Activated naive CD4-positive, alpha-beta T cell (primary cell): Measurements from ENCODE around the gene NUP88.
"Not testable (repeated sequence)": the region's sequence is repeated elsewhere in the genome, so short reads cannot be mapped to it uniquely, and the experiment has no call there.

ENCODE experiments used
- DNase-seq, 4 experiments: peaks; one replicate each; lab custom pipeline; 2025; lab: John Stamatoyannopoulos, UW

The NUP88 gene

DNA sequence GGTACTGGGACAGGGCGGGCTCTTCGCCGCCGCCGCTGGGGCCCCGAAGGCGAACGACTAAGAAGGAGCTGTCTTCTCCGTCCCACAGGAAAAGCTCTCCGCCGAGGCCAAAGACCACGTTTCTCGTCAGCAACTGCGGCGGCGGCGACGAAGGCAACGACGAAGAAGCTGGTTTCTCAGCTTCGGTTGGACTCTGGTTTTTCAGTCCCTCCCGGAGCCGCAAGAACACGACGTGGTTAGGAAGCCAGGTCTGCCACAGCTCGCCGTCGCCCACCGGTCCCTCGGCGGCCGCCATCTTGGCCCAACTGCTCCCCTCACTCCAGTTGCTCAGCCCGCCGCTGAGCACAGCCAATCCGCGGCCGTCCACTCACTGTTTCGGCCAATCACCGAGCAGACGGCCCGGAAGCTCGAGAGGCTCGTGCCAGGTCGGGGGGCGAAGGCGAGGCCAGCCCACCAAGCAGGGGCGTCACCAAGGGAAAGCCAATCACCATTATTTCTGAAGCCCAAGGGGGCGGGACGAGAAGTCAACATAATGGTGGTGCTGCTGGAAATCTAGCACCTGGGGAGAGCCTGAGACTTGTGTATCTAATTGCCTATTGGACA, at the start of gene NUP88:
TSS of gene NUP88 (minus strand) at position 307 of the 603 bp plus-strand sequence. CDS start at position 295, 12 bp downstream.
- peak; percentile 86 to 91 (median 87) for DNase-seq

DNA sequence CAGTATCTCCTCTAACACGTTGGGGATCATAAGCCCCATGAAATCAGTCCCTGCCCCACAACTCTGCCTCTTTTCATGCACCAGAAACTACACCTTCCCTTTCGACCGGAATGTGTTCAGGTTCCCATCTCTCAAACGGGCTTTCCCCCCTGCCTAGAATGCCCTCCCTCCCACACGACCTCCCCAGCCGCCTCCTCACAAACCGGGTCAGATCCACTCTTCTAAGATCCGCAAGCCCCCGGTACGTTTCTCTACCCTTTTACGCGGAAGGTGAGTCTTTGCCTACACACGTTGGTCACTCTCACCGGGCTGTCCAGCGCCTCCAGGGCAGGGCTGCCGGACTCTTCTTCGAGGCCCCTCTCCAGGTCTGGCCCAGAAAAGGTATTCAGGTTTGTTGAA, 48.6 kb upstream of the NUP88 start:
- DNase-seq: peak in 1 of 4 experiments; percentile 14

DNA sequence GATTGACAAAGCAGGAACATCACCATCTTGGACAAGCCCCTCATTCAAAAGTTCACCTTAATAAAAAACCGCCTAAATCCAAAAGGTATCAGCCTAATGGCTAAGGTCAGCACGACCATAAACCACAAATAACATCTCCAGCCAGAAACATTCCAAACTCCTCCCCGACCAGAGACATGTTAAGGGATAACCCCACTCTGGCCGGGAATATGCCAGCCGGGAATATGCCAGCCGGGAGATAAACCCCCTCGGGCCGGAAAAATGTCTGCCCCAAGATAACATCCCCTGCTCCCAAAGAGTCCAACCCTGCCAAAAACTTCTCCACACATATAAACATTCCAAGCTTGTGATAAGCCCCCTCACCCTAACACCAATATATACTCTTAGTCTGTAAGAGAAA, 48.0 kb upstream of the NUP88 start:
- no peak for DNase-seq

DNA sequence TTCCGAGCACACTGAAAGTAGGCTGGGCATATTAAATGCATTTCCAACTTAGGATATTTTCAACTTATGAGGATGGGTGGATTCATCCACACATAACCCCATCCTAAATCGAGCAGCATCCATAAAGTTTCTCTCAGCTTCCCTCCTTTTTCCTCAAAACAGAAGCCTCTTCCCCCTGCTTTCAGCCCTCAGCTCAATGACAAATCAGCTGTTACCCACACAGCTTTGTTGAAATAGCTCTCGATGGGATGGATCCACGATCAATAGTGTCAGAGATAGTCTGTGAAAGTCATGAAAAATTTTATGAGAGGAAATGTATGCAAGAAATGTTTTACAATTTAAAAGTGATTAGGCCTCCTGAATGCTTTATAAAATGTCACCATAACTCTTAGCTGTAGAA, 46.8 kb upstream of the NUP88 start:
- DNase-seq: no peak

DNA sequence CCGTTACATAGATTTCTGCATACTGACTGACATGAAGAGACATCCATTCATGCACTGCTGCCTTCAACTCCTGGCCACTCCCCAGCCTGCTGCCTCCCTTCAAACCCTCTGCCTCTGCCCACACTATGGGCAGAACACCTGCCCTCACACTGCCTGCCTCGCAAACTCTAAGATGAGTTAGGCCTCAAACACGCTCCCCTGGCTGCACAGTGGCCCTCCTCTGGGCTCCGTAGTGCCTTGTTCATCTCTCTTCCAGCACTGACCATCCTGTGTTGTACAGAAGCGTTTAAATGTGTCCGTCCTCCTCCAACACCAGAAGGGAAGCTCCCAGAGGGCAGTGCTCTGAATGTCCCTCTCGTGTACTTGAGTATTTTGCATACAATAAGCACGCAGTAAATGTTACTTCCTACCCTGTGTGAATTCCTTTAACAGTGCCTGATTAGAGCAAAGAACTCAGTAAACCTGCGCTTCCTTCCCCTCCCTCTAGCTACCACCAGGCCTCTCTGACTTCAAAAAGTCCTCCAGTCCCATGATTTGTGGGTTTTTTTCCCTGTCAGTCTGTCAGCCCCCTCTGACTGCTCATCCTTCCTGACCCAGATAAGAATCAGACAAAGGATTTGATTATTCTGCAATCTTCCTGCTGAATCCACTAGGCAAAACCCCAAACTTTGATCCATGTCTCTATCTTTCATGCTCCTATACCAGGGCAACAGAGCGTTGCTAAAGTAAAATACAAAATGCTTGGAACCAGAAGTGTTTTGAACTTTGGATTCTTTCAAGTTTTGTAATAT, 45.5 kb upstream of the NUP88 start:
- DNase-seq: no peak

- no peak for DNase-seq
Observed at GRCh38 chr17:5446786-5447185, 27.3 kb upstream of the NUP88 start.

DNA sequence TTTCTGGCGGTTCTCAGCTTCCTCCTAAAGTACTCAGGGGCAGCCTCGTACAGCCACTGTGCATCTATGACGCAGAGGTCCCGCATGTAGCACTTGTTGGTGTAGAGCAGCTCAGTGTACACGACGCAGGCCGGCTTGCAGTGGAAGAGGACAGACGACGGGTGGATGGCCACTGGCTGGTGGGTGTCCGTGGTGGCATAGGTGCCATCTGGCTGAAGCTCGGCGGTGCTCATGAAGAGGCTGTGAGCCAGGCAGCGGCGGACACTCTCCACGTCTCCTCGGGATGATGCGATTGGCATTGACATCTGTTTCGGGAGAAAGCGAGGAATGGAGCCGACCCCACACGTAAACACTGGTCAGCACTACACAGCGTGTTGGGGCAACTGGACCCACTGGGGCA, 24.7 kb upstream of the NUP88 start:
- no peak for DNase-seq

DNA sequence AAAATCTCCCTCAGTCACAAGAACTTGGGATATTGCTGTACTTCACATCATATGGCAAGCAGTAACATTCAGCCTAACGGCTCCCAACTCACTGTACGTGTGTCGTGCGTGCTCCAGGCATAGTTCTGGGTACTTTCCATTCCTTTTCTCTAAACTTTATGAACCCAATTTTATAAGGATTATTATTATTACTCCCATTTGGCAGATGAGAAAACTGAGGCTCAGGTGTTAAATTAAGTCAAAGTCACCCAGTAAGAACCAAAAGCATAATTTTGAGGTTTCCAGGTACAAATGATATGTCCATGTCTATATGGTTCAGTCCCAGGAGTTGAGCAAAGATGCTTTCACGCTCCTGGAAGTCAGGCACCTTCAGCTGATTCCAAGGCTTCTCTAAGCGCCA, 24.3 kb upstream of the NUP88 start:
- no peak for DNase-seq

GRCh38 chr17:5439446-5439764, 19.9 kb upstream of the NUP88 start:
- DNase-seq: no peak

DNA sequence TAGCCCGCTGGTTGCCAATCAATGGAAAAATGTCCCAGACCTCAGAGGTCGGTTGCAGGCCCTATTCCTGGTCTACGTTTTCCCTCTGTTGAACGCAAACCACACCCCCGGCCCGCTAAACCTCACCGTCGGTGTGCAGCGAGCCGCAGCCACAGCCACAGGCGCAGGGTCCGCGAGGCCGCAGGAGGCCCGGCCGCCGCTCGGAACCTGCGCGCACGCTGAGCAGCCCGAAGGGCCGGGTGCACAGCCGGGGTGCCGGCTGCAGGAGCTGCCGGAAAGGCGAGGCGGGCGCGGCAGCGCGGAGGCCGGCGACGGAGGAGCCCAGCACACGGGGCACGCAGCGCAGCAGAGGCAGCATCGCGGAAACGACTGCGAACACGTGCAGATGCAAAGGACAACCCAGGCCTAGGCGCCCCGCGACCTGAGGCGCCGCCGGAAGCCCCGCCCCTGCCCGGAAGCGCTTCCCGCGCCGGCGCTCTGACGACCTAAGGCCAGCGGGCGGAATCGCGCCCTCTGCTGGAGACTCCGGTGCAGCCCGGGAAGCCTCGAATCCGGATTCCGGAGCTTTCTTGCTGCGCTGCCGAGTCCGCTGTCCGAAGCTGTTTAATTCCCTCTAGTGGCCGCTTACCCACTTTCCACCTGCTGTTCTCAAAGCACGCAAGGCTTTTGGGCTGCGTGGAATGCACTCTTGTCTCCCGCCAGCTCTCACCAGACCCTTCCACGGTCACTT, 19.4 kb upstream of the NUP88 start, which contains the start of gene C1QBP:
TSS of gene C1QBP (minus strand) at position 440 of the 730 bp plus-strand sequence. CDS start at position 358, 82 bp downstream.
- peak; percentile 84 to 92 (median 89) for DNase-seq

DNA sequence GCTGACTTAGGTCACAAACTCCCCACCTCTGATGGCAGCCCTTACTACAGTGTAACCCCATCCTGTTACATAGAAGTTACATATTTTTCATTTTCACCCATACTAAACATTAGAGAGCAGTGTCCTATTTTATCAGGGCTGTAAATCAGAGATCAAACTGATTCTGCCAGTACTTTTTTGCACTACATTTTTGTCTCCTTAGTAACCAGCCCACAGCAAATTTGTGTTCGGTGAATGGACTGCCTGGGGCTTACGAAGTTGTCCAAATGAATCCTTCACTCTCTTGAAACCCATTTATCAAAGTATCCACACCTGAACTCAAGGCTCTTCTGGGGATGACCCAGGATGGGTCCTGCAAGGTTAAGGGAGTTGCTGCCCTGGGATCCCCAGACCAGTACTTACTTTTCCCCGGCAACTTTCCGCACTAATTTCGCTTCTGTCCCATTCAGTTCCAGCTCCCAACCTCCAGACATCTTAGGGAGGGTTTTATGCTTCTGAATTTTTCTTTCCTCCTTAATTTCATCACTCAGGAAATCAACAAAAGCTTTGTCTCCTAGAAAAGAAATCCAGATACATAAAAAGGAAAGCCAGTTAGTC, 18.4 kb upstream of the NUP88 start:
- DNase-seq: no peak

- not testable (repeated sequence) for DNase-seq
Observed at GRCh38 chr17:5435781-5436315, 16.4 kb upstream of the NUP88 start.

DNA sequence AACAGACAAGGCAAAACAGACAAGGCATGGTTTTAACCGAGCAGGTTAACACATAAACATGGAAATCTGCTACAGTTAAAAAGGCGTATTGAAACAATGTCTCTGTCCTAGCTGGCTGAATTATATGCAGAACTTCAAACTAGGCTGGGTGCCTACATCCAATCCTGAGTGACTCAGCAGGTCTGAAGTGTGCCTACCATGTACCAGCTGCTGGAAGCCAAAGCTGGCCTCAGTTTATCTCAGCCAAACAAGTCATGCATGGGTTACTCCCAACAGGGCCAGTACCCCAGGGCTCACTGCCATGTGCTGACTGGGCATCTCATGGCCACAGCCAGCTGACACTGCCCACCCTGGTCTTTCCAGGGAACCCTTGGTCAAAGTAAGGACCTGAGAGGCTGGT, 15.5 kb upstream of the NUP88 start:
- no peak for DNase-seq

GRCh38 chr17:5431949-5432556, 12.6 kb upstream of the NUP88 start:
- DNase-seq: no peak

DNA sequence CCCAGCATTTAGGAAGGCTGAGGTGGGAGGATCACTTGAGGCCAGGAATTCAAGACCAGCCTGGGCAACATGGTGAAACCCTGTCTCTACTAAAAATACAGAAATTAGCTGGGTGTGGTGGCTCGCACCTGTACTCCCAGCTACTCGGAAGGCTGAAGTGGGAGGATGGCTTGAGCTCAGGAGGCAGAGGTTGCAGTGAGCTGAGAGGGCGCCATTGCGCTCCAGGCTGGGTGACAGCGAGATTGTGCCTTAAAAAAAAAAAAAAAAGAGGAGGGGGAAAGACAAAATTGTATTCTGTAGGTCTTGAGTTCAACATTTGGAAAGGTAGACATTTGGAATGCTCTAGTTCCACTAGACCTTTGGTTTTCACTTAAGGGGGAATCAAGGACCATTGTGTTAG, 11.8 kb upstream of the NUP88 start:
- DNase-seq: not testable (repeated sequence)

GRCh38 chr17:5430413-5430999, 11.0 kb upstream of the NUP88 start:
- no peak for DNase-seq

DNA sequence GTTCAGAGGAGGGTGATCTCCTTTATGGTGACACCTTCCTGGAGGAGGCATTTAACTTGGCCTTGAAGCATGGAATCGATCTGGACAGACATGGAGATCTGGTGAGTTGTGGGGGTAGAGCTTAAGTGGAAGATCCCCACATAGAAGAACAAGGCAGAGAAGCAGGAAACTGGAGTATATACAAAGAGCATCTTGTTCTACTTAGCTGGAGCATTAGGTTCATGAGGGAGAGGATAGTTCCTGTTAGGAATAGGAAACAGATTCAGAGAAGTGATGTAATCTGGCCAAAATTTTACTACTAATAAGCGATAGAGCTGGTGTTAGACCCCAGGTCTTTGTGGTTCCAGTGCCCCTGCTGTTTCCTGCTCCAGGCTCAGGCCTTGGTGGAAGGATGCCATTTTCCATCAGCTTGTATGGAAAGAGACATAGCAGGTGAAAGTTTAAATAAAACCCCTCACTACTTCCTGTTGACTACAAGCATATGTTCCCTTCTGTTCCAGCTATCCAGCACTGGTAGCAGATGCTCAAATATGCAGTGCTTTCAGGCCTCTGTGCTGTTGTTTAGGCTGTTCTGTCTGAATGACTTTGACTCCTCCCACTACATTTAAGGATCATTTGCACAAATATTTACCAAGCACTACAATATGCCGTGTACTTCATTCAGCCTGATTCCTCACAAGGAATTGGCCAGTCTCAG, 9.9 kb upstream of the NUP88 start:
- DNase-seq: no peak

DNA sequence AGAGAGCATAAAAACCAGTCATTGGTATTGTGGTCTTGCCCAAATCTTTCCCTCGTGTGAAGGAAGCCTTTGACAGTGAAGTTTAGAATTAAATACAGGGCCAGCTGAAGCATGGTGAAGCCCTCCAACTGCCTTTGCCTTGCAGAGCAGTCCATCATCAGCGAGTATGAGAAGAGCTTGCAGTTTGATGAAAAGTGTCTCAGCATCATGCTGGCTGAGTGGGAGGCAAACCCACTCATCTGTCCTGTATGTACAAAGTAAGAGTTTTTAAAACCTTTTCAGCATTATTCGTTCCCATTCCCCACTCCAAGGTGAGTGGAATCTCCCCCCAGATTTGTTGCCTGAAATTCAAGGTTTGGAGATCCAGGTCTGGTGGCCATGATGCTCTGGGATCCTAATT, 6.4 kb upstream of the NUP88 start:
- no peak for DNase-seq

- no peak for DNase-seq
Observed at GRCh38 chr17:5424909-5425308, 5.4 kb upstream of the NUP88 start.

DNA sequence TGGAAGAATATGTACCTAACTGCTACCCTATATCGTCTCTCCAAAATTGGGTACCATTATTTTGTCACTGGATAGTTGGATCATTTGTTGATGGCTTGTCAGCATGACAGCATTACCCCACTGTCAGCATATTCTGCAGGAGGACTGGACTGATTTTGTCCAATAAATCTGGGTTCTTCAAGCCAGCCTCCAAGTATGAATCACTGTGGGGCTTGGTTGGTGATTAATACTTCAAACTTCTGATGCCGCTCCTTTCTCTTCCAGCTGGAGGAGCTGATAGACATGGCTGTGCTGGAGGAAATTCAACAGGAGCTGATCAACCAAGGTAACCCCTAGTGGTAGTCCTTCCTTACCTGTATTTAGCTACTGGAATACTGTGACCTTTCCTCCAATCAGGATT, 3.0 kb upstream of the NUP88 start:
- no peak for DNase-seq
